GM12892 (cell line): Measurements from ENCODE around the gene CHRDL1.

Experiments
- DNase-seq: peaks from one replicate; pipeline ENCODE4 v3.0.0; 2011; ENCODE audit not compliant: insufficient read length
- FAIRE-seq: peaks from 2 replicates; lab custom pipeline; 2011; peaks lifted over from hg19 to GRCh38; lab: Jason Lieb, UNC
- POLR2A ChIP-seq: IDR thresholded peaks from 2 replicates; pipeline ENCODE4 v1.6.1; 2011; ENCODE audit warnings: low read depth, low read length, control low read depth
- POLR2AphosphoS5 ChIP-seq: IDR thresholded peaks from 2 replicates; pipeline ENCODE4 v1.6.1; 2011; ENCODE audit warnings: low read depth, low read length, control low read depth
- TAF1 ChIP-seq: IDR thresholded peaks from 2 replicates; pipeline ENCODE4 v1.6.1; 2011; ENCODE audit warnings: low read depth, mild to moderate bottlenecking, control low read depth, low read length, borderline replicate concordance

CHRDL1 gene

GRCh38 chrX:110741213-110741796 lies 54.3 kb downstream of the CHRDL1 start:
- DNase-seq, result no peak
- FAIRE-seq, result no peak
- TF ChIP-seq TAF1 (no peak), POLR2AphosphoS5 (no peak), POLR2A (no peak)

GRCh38 chrX:110734894-110735541 lies 60.6 kb downstream of the CHRDL1 start:
- no peak for FAIRE-seq
- no peak for TF ChIP-seq TAF1
- TF ChIP-seq POLR2A, result no peak
- no peak for DNase-seq

GRCh38 chrX:110734271-110734670 lies 61.3 kb downstream of the CHRDL1 start:
- TF ChIP-seq POLR2A (no peak), POLR2AphosphoS5 (no peak), TAF1 (no peak)
- DNase-seq (no peak), FAIRE-seq (no peak)

GRCh38 chrX:110733166-110733565 lies 62.5 kb downstream of the CHRDL1 start:
- FAIRE-seq (no peak), DNase-seq (no peak)
- TF ChIP-seq POLR2A (no peak), POLR2AphosphoS5 (no peak), TAF1 (no peak)

GRCh38 chrX:110732266-110732665 lies 63.4 kb downstream of the CHRDL1 start:
- FAIRE-seq (no peak), DNase-seq (no peak)
- TF ChIP-seq POLR2A, result no peak
- no peak for TF ChIP-seq POLR2AphosphoS5

- FAIRE-seq (no peak), DNase-seq (no peak)
- TF ChIP-seq TAF1, result no peak
- no peak for TF ChIP-seq POLR2A
Observed at GRCh38 chrX:110723844-110724243, 71.8 kb downstream of the CHRDL1 start.

- FAIRE-seq (no peak), DNase-seq (no peak)
- TF ChIP-seq POLR2AphosphoS5 (no peak), POLR2A (no peak), TAF1 (no peak)
Observed at GRCh38 chrX:110722135-110722534, 73.5 kb downstream of the CHRDL1 start.

GRCh38 chrX:110713666-110714065 lies 82.0 kb downstream of the CHRDL1 start:
- DNase-seq (no peak), FAIRE-seq (no peak)
- TF ChIP-seq POLR2AphosphoS5 (no peak), POLR2A (no peak), TAF1 (no peak)

- DNase-seq, result no peak
- no peak for FAIRE-seq
Observed at GRCh38 chrX:110706446-110706845, 89.2 kb downstream of the CHRDL1 start.

GRCh38 chrX:110703641-110704040 lies 92.0 kb downstream of the CHRDL1 start:
- DNase-seq, result no peak
- peak; percentile 9 for FAIRE-seq
- no peak for TF ChIP-seq POLR2A
- no peak for TF ChIP-seq POLR2AphosphoS5
- no peak for TF ChIP-seq TAF1

More at GRCh38 chrX:110706446-110706845, 89.2 kb downstream of the CHRDL1 start:
- no peak for TF ChIP-seq TAF1
- no peak for TF ChIP-seq POLR2AphosphoS5
- TF ChIP-seq POLR2A, result no peak

GRCh38 chrX:110699109-110699508 lies 96.5 kb downstream of the CHRDL1 start:
- FAIRE-seq (no peak), DNase-seq (no peak)
- TF ChIP-seq POLR2A (no peak), POLR2AphosphoS5 (no peak)

GRCh38 chrX:110698696-110699095 lies 96.9 kb downstream of the CHRDL1 start:
- no peak for FAIRE-seq
- TF ChIP-seq POLR2A (no peak), TAF1 (no peak), POLR2AphosphoS5 (no peak)
- no peak for DNase-seq

- DNase-seq, result no peak
- TF ChIP-seq POLR2A (no peak), TAF1 (no peak), POLR2AphosphoS5 (no peak)
- no peak for FAIRE-seq
Observed at GRCh38 chrX:110692866-110693265, 102.8 kb downstream of the CHRDL1 start.

- TF ChIP-seq TAF1 (no peak), POLR2A (no peak), POLR2AphosphoS5 (no peak)
- DNase-seq, result no peak
- no peak for FAIRE-seq
Observed at GRCh38 chrX:110691446-110691845, 104.2 kb downstream of the CHRDL1 start.

GRCh38 chrX:110684653-110685052 lies 111.0 kb downstream of the CHRDL1 start:
- FAIRE-seq (no peak), DNase-seq (no peak)
- no peak for TF ChIP-seq POLR2A
- no peak for TF ChIP-seq POLR2AphosphoS5
- no peak for TF ChIP-seq TAF1
